IMR-90 (cell line): ENCODE measurements around the gene CTPS1. TPM values are rescaled to one million over a fixed set of nuclear protein-coding genes. Genes with fewer than 3 reads are reported as not detected.
A peak's percentile ranks its signal among the peaks of the same experiment; 100 is the strongest.

ENCODE experiments used
- ATAC-seq: fragments of 200-7000 bp; cut with Tn5 transposase; 2 replicates; pipeline ENCODE4 v1.9.1; 2020; ENCODE audit warnings: low read depth, mild to moderate bottlenecking, moderate library complexity
- BruUV-seq: library from RNA; stranded (reverse); fragments of 400-500 nt; replicated peaks from 2 replicates; lab custom pipeline; 2021; lab: Mats Ljungman, UMichigan
- CTCF ChIA-PET: fragments of 300-600 bp; formaldehyde crosslinking; extraction: SDS; loops from one replicate; lab custom pipeline; 2021; ENCODE audit warnings: antibody characterized with exemption; lab: Yijun Ruan, JAX
- POLR2A ChIA-PET: fragments of 300-600 bp; sonication (Branson Sonifier 250); formaldehyde crosslinking; loops from one replicate; lab custom pipeline; 2022; ENCODE audit warnings: antibody characterized with exemption; ENCODE audit not compliant: unreplicated experiment; lab: Charles Lee
- DNase-seq: peaks from one replicate; pipeline ENCODE4 v3.0.0; 2013
- H2AFZ ChIP-seq: replicated peaks from 2 replicates; pipeline ENCODE3; 2013; ENCODE audit warnings: low read length, mild to moderate bottlenecking; ENCODE audit not compliant: poor library complexity
- H2AK5ac ChIP-seq: 2 replicates; pipeline ENCODE4 v1.6.1; 2013; ENCODE audit warnings: low read depth, low read length, inconsistent platforms
- H2AK9ac ChIP-seq: replicated peaks from 2 replicates; pipeline ENCODE3; 2013; ENCODE audit warnings: mild to moderate bottlenecking, low read depth, low read length, moderate library complexity; ENCODE audit not compliant: poor library complexity
- H2BK120ac ChIP-seq: 2 replicates; pipeline ENCODE4 v1.6.1; 2013; ENCODE audit warnings: low read depth, low read length, inconsistent platforms
- H2BK15ac ChIP-seq: 3 replicates; pipeline ENCODE4 v1.6.1; 2013; ENCODE audit warnings: low read depth, low read length, inconsistent platforms
- H2BK20ac ChIP-seq: 2 replicates; pipeline ENCODE4 v1.6.1; 2013; ENCODE audit warnings: low read depth, mild to moderate bottlenecking, inconsistent platforms, low read length, moderate library complexity
- H2BK5ac ChIP-seq: 2 replicates; pipeline ENCODE4 v1.6.1; 2013; ENCODE audit warnings: mild to moderate bottlenecking, low read depth, low read length, inconsistent platforms; ENCODE audit not compliant: poor library complexity, severe bottlenecking
- H3K14ac ChIP-seq: replicated peaks from 2 replicates; pipeline ENCODE4 v1.6.1; 2013; ENCODE audit warnings: low read depth, low read length, inconsistent platforms
- H3K18ac ChIP-seq: 2 replicates; pipeline ENCODE4 v1.6.1; 2013; ENCODE audit warnings: low read depth, low read length, control low read depth
- H3K23ac ChIP-seq: 2 replicates; pipeline ENCODE4 v1.6.1; 2013; ENCODE audit warnings: low read depth, low read length, inconsistent platforms
- H3K27ac ChIP-seq: 2 replicates; pipeline ENCODE4 v1.5.1; 2013; ENCODE audit warnings: mild to moderate bottlenecking, control low read depth, low read length; ENCODE audit not compliant: insufficient read depth
- H3K27me3 ChIP-seq: 2 replicates; pipeline ENCODE4 v1.6.1; 2013; ENCODE audit warnings: low read length; ENCODE audit not compliant: control insufficient read depth, insufficient read depth
- H3K36me3 ChIP-seq: 2 replicates; pipeline ENCODE4 v1.6.1; 2013; ENCODE audit warnings: low read length, mixed read lengths; ENCODE audit not compliant: control insufficient read depth, insufficient read depth
- H3K4ac ChIP-seq: 2 replicates; pipeline ENCODE4 v1.6.1; 2013; ENCODE audit warnings: low read depth, low read length, inconsistent platforms
- H3K4me1 ChIP-seq: 2 replicates; pipeline ENCODE4 v1.6.1; 2013; ENCODE audit warnings: low read length, mixed read lengths; ENCODE audit not compliant: control insufficient read depth, insufficient read depth
- H3K4me2 ChIP-seq: 2 replicates; pipeline ENCODE4 v1.6.1; 2013; ENCODE audit warnings: low read depth, mild to moderate bottlenecking, control low read depth, low read length, moderate library complexity
- H3K4me3 ChIP-seq: 2 replicates; pipeline ENCODE4 v1.5.1; 2013; ENCODE audit warnings: low read depth, mild to moderate bottlenecking, control low read depth, low read length, moderate library complexity; ENCODE audit not compliant: insufficient read depth
- H3K56ac ChIP-seq: 2 replicates; pipeline ENCODE4 v1.6.1; 2013; ENCODE audit warnings: low read length, inconsistent platforms; ENCODE audit not compliant: insufficient read depth; ENCODE audit errors: extremely low read depth
- H3K79me1 ChIP-seq, 2 experiments: 2 replicates each; pipeline ENCODE4 v1.6.1; 2013; ENCODE audit warnings: low read length in 2 of 2, inconsistent platforms in 1 of 2, low read depth in 1 of 2
- H3K9ac ChIP-seq: 2 replicates; pipeline ENCODE4 v1.6.1; 2013; ENCODE audit warnings: low read depth, low read length, control low read depth
- H3K9me1 ChIP-seq: 2 replicates; pipeline ENCODE4 v1.6.1; 2013; ENCODE audit warnings: low read length, inconsistent platforms; ENCODE audit not compliant: insufficient read depth
- H3K9me3 ChIP-seq: 2 replicates; pipeline ENCODE4 v1.6.1; 2013; ENCODE audit warnings: low read length; ENCODE audit not compliant: control insufficient read depth, insufficient read depth
- H4K20me1 ChIP-seq: 2 replicates; pipeline ENCODE4 v1.6.1; 2013; ENCODE audit warnings: low read length, inconsistent platforms; ENCODE audit not compliant: insufficient read depth
- H4K5ac ChIP-seq: 2 replicates; pipeline ENCODE4 v1.6.1; 2013; ENCODE audit warnings: mild to moderate bottlenecking, low read depth, low read length, control low read depth
- H4K8ac ChIP-seq, 2 experiments: 2 replicates each; pipeline ENCODE4 v1.6.1; 2013; ENCODE audit warnings: low read depth in 2 of 2, low read length in 2 of 2, control low read depth in 1 of 2, inconsistent platforms in 1 of 2
- H4K91ac ChIP-seq: 2 replicates; pipeline ENCODE4 v1.6.1; 2013; ENCODE audit warnings: low read depth, low read length, inconsistent platforms; ENCODE audit not compliant: insufficient read depth
- BHLHE40 ChIP-seq: fragments of 150-350 bp; IDR thresholded peaks from 2 replicates; pipeline ENCODE4 v1.6.1; 2016; ENCODE audit warnings: mild to moderate bottlenecking, low read depth, low read length
- CHD1 ChIP-seq: IDR thresholded peaks from 2 replicates; pipeline ENCODE4 v1.6.1; 2012; ENCODE audit warnings: low read depth, low read length, improper control_type of control experiment
- CTCF ChIP-seq: conservative IDR thresholded peaks from 2 replicates; pipeline ENCODE4 v1.5.1; 2012; ENCODE audit warnings: mild to moderate bottlenecking, low read depth, low read length, improper control_type of control experiment
- ELK1 ChIP-seq: fragments of 150-350 bp; IDR thresholded peaks from 2 replicates; pipeline ENCODE4 v1.6.1; 2016; ENCODE audit warnings: low read depth, mild to moderate bottlenecking, low read length, moderate library complexity, borderline replicate concordance
- FOS ChIP-seq: fragments of 150-350 bp; IDR thresholded peaks from 2 replicates; pipeline ENCODE4 v1.6.1; 2016; ENCODE audit warnings: low read depth, low read length
- MXI1 ChIP-seq: IDR thresholded peaks from 2 replicates; pipeline ENCODE4 v1.6.1; 2012; ENCODE audit warnings: low read depth, mild to moderate bottlenecking, low read length, moderate library complexity, borderline replicate concordance
- NFE2L2 ChIP-seq: fragments of 150-350 bp; IDR thresholded peaks from 2 replicates; pipeline ENCODE4 v1.6.1; 2016; ENCODE audit warnings: low read depth, mild to moderate bottlenecking, low read length
- POLR2A ChIP-seq: IDR thresholded peaks from 2 replicates; pipeline ENCODE4 v1.6.1; 2012; ENCODE audit warnings: mild to moderate bottlenecking, low read depth, low read length
- RAD21 ChIP-seq: IDR thresholded peaks from 2 replicates; pipeline ENCODE4 v1.6.1; 2012; ENCODE audit warnings: low read length, improper control_type of control experiment
- RCOR1 ChIP-seq: IDR thresholded peaks from 2 replicates; pipeline ENCODE4 v1.6.1; 2012; ENCODE audit warnings: mild to moderate bottlenecking, low read length, improper control_type of control experiment; ENCODE audit not compliant: insufficient replicate concordance
- SMC3 ChIP-seq: fragments of 150-350 bp; IDR thresholded peaks from 2 replicates; pipeline ENCODE4 v1.6.1; 2016; ENCODE audit warnings: low read depth, mild to moderate bottlenecking, antibody characterized with exemption, low read length, moderate library complexity
- USF2 ChIP-seq: fragments of 150-350 bp; IDR thresholded peaks from 2 replicates; pipeline ENCODE4 v1.6.1; 2017; ENCODE audit warnings: mild to moderate bottlenecking, antibody characterized with exemption, low read length, low read depth
- WGBS, 2 experiments: methylation state at CpG; one replicate each; pipeline versions ENCODE4 v1.1.5 to v1.1.7; 2013; ENCODE audit warnings: missing lambda C conversion rate in 2 of 2; ENCODE audit not compliant: insufficient read length in 1 of 2; ENCODE audit errors: extremely low coverage in 2 of 2; 5-methylcytosine and 5-hydroxymethylcytosine counted together
- dilution Hi-C: fragments of 300-500 bp; cut with HindIII; formaldehyde crosslinking; loops from one replicate; pipeline ENCODE4 v1.14.3; 2018; ENCODE audit warnings: low sequenced_read_pairs; ENCODE audit not compliant: unreplicated experiment
- in situ Hi-C: fragments of 300-500 bp; cut with MboI; formaldehyde crosslinking; loops from 3 replicates; pipeline ENCODE4 v1.14.3; 2019; ENCODE audit warnings: low sequenced_read_pairs, inconsistent platforms, mixed read lengths
- intact Hi-C: fragments of 100-400 bp; cut with micrococcal nuclease; formaldehyde crosslinking; loops from 2 replicates; pipeline ENCODE4 v1.10.0; 2022
- polyA plus RNA-seq, 3 experiments: library from polyadenylated mRNA; depleted of rRNA; stranded (reverse); fragments of >200 nt; gene quantifications; 2 replicates each; pipeline ENCODE4 v1.2.3, GENCODE V29; 2012; ENCODE audit warnings: low replicate concordance in 1 of 3
- total RNA-seq: library from RNA; depleted of rRNA; stranded (reverse); fragments of >200 nt; gene quantifications from 2 replicates; pipeline ENCODE4 v1.2.3, GENCODE V29; 2012

CTPS1 gene
- total and polyA plus RNA-seq, 2 of the 4 experiments (the other 2 are of a cell fraction): 40.4 to 41.0 TPM

GRCh38 chr1:41023279-41023990 is 43.9 kb downstream of the CTPS1 start:
- Histone ChIP-seq H3K9me3 (no peaks in the 10 kb centered on the region), H2AFZ (no peak overlapping the region), H4K5ac (no peak overlapping the region), H3K4me1 (peaks cover 5% of the 10 kb centered on the region), H2BK120ac (no peak overlapping the region), H3K9me1 (peaks cover 21% of the 10 kb centered on the region), H3K4me3 (no peak overlapping the region), H3K56ac (no peak overlapping the region), H3K9ac (no peak overlapping the region), H3K27ac (no peak overlapping the region), H2AK5ac (no peak overlapping the region), H3K4me2 (no peak overlapping the region), H3K4ac (no peak overlapping the region), H2AK9ac (no peak overlapping the region), H4K91ac (no peak overlapping the region), H3K79me1 (no peaks in the 10 kb centered on the region; a peak in 1 of 4 replicates), H3K14ac (no peak overlapping the region), H2BK5ac (no peak overlapping the region), H3K36me3 (peaks cover 19% of the 10 kb centered on the region), H4K20me1 (peaks cover 9% of the 10 kb centered on the region; the same call in 1 of the 2 replicates), H2BK15ac (no peak overlapping the region), H3K18ac (no peak overlapping the region), H4K8ac (no peak overlapping the region), H3K23ac (no peak overlapping the region), H3K27me3 (no peaks in the 10 kb centered on the region), H2BK20ac (no peak overlapping the region)
- dilution Hi-C loops: no loop called here
- ChIA-PET POLR2A (no interaction called here), CTCF (interaction anchor here (0.6 kb wide), 2 partner anchors 50 to 754 kb away, joined by 3 to 4 read pairs; no protein-coding TSS in a partner anchor)
- ATAC-seq (peak; percentile 57), DNase-seq (no peak)
- BruUV-seq: no TSS peak
- no peak for TF ChIP-seq FOS
- TF ChIP-seq CHD1: no peak
- no peak for TF ChIP-seq RCOR1
- TF ChIP-seq BHLHE40: no peak
- TF ChIP-seq NFE2L2: no peak
- TF ChIP-seq POLR2A: no peak
- TF ChIP-seq SMC3: peak; percentile 21; the same call in 1 of the 2 replicates
- TF ChIP-seq RAD21: peak; percentile 56
- TF ChIP-seq ELK1: no peak
- TF ChIP-seq MXI1: no peak
- TF ChIP-seq CTCF: peak; percentile 40
- no peak for TF ChIP-seq USF2
- 100% methylated on average over 1 of the region's 5 CpGs; no CpG with 5 or more reads in 1 of the 2 experiments for WGBS, 2 experiments
- intact Hi-C loops: loop anchor here (1.0 to 5.0 kb wide), 3 partner anchors 100 to 409 kb away; no protein-coding TSS in a partner anchor
- in situ Hi-C loops: no loop called here
